ENCODE results near the gene P2RY11.

Gene P2RY11

GRCh38 chr19:10076535-10076934, 35.0 kb upstream of the P2RY11 start:
- no peak overlapping the region for H3K4me3 ChIP-seq (ENCODE audit: control insufficient read depth, low read depth, low read length)
- DNase-seq (ENCODE audit: low read depth) = no peak
- TF ChIP-seq CTCF (conservative IDR thresholded peaks at IDR 0.05; ENCODE audit: control insufficient read depth, insufficient read depth, low read depth, low read length) = no peak

GRCh38 chr19:10078329-10078728, 33.2 kb upstream of the P2RY11 start:
- no peak for TF ChIP-seq CTCF (conservative IDR thresholded peaks at IDR 0.05; ENCODE audit: control insufficient read depth, insufficient read depth, low read depth, low read length)
- no peak overlapping the region for H3K4me3 ChIP-seq (ENCODE audit: control insufficient read depth, low read depth, low read length)
- DNase-seq (ENCODE audit: low read depth) = no peak

- TF ChIP-seq CTCF (conservative IDR thresholded peaks at IDR 0.05; ENCODE audit: control insufficient read depth, insufficient read depth, low read depth, low read length) = no peak
- DNase-seq (ENCODE audit: low read depth) = no peak
Measured at GRCh38 chr19:10079031-10079453, 32.5 kb upstream of the P2RY11 start.

GRCh38 chr19:10083911-10084310, 27.6 kb upstream of the P2RY11 start:
- no peak overlapping the region for H3K4me3 ChIP-seq (ENCODE audit: control insufficient read depth, low read depth, low read length)
- DNase-seq (ENCODE audit: low read depth) = no peak
- TF ChIP-seq CTCF (conservative IDR thresholded peaks at IDR 0.05; ENCODE audit: control insufficient read depth, insufficient read depth, low read depth, low read length) = no peak

More at GRCh38 chr19:10079031-10079453, 32.5 kb upstream of the P2RY11 start:
- H3K4me3 ChIP-seq (ENCODE audit: control insufficient read depth, low read depth, low read length) = no peak overlapping the region

- TF ChIP-seq CTCF (conservative IDR thresholded peaks at IDR 0.05; ENCODE audit: control insufficient read depth, insufficient read depth, low read depth, low read length) = no peak
- no peak for DNase-seq (ENCODE audit: low read depth)
- H3K4me3 ChIP-seq (ENCODE audit: control insufficient read depth, low read depth, low read length) = no peak overlapping the region
Measured at GRCh38 chr19:10084803-10085202, 26.7 kb upstream of the P2RY11 start.

- TF ChIP-seq CTCF (conservative IDR thresholded peaks at IDR 0.05; ENCODE audit: control insufficient read depth, insufficient read depth, low read depth, low read length) = no peak
- DNase-seq (ENCODE audit: low read depth) = peak; percentile 36
- H3K4me3 ChIP-seq (ENCODE audit: control insufficient read depth, low read depth, low read length) = peak within 1 kb of the TSS; percentile 85
Measured at GRCh38 chr19:10085641-10086590, 25.6 kb upstream of the P2RY11 start, which contains the start of gene SHFL. TSS of gene SHFL (plus strand) at chr19:10086317. CDS start at chr19:10086428, 111 bp downstream.
